Karpas-422 (cell line): ENCODE measurements around the gene SLF2. TPM values are rescaled to one million over a fixed set of nuclear protein-coding genes. Genes with fewer than 3 reads are reported as not detected.
"Not testable (repeated sequence)": the region's sequence is repeated elsewhere in the genome, so short reads cannot be mapped to it uniquely, and the experiment has no call there.

ENCODE experiments used
- DNase-seq: peaks from one replicate; pipeline ENCODE4 v3.0.0-alpha.2; 2015
- H2AFZ ChIP-seq: fragments of 200-600 bp; sonication (generic); 2 replicates; pipeline ENCODE4 v1.6.1; 2014; ENCODE audit warnings: antibody characterized with exemption, low read length, mixed read lengths
- H3K27ac ChIP-seq: fragments of 200-600 bp; sonication (generic); 2 replicates; pipeline ENCODE4 v1.5.1; 2014; ENCODE audit warnings: mild to moderate bottlenecking, low read length, moderate library complexity
- H3K27me3 ChIP-seq: fragments of 200-600 bp; sonication (generic); 2 replicates; pipeline ENCODE4 v1.6.1; 2014; ENCODE audit warnings: low read length, mixed read lengths
- H3K36me3 ChIP-seq: fragments of 200-600 bp; sonication (generic); 2 replicates; pipeline ENCODE4 v1.6.1; 2014; ENCODE audit warnings: low read length, mixed read lengths; ENCODE audit not compliant: insufficient read depth
- H3K4me1 ChIP-seq: fragments of 200-600 bp; sonication (generic); 2 replicates; pipeline ENCODE4 v1.6.1; 2014; ENCODE audit warnings: mild to moderate bottlenecking, low read length, mixed read lengths
- H3K4me2 ChIP-seq: fragments of 200-600 bp; sonication (generic); 2 replicates; pipeline ENCODE4 v1.6.1; 2014; ENCODE audit warnings: low read length, low read depth, mild to moderate bottlenecking; ENCODE audit not compliant: poor library complexity, severe bottlenecking
- H3K4me3 ChIP-seq: fragments of 200-600 bp; sonication (generic); 2 replicates; pipeline ENCODE4 v1.5.1; 2014; ENCODE audit warnings: mild to moderate bottlenecking, antibody characterized with exemption, low read length, mixed read lengths
- H3K79me2 ChIP-seq: fragments of 200-600 bp; sonication (generic); 2 replicates; pipeline ENCODE4 v1.6.1; 2014; ENCODE audit warnings: mild to moderate bottlenecking, low read length, mixed read lengths
- H3K9ac ChIP-seq: fragments of 200-600 bp; sonication (generic); 2 replicates; pipeline ENCODE4 v1.6.0; 2014; ENCODE audit warnings: low read length
- H3K9me2 ChIP-seq: fragments of 200-600 bp; sonication (generic), shearing (Covaris generic); replicated peaks from 2 replicates; pipeline ENCODE4 v1.6.0; 2014; ENCODE audit warnings: mild to moderate bottlenecking, low read length, moderate library complexity; ENCODE audit not compliant: insufficient read depth
- H3K9me3 ChIP-seq: fragments of 300-700, 200-600 bp; sonication (generic); 2 replicates; pipeline ENCODE4 v1.6.1; 2014; ENCODE audit warnings: low read length, mixed read lengths
- H4K20me1 ChIP-seq: fragments of 200-600 bp; sonication (generic); 2 replicates; pipeline ENCODE4 v1.6.1; 2014; ENCODE audit warnings: mild to moderate bottlenecking, antibody characterized with exemption, low read length, low read depth; ENCODE audit not compliant: insufficient read depth
- total RNA-seq: library from RNA; depleted of rRNA; stranded (reverse); fragments of >200 nt; shearing (Covaris generic); gene quantifications from 2 replicates; pipeline ENCODE4 v1.2.3, GENCODE V29; 2014; ENCODE audit warnings: low replicate concordance

The SLF2 gene
- total RNA-seq, 1 experiment from 2014 or later, result 52.4 TPM

GRCh38 chr10:100883312-100883821 lies 29.4 kb upstream of the SLF2 start:
- Histone ChIP-seq H4K20me1 (no peaks in the 10 kb centered on the region), H3K4me2 (no peak overlapping the region), H3K4me3 (no peak overlapping the region), H3K36me3 (no peaks in the 10 kb centered on the region), H3K9me3 (no peaks in the 10 kb centered on the region), H3K9me2 (no peaks in the 10 kb centered on the region), H2AFZ (no peak overlapping the region), H3K79me2 (no peaks in the 10 kb centered on the region), H3K4me1 (no peaks in the 10 kb centered on the region), H3K27ac (no peak overlapping the region), H3K9ac (no peak overlapping the region), H3K27me3 (no peaks in the 10 kb centered on the region)
- no peak for DNase-seq

GRCh38 chr10:100885611-100886010 lies 27.2 kb upstream of the SLF2 start:
- H3K4me2 ChIP-seq, H3K9me2 ChIP-seq, DNase-seq, H3K27ac ChIP-seq, H3K4me1 ChIP-seq, H2AFZ ChIP-seq, H4K20me1 ChIP-seq, H3K4me3 ChIP-seq, H3K36me3 ChIP-seq, H3K9ac ChIP-seq, H3K27me3 ChIP-seq, H3K9me3 ChIP-seq, H3K79me2 ChIP-seq: not testable (repeated sequence)

GRCh38 chr10:100886091-100886490 lies 26.7 kb upstream of the SLF2 start:
- Histone ChIP-seq H3K27me3 (no peaks in the 10 kb centered on the region), H2AFZ (no peak overlapping the region), H3K9me3 (no peaks in the 10 kb centered on the region), H3K79me2 (no peaks in the 10 kb centered on the region), H3K9ac (no peak overlapping the region), H3K27ac (no peak overlapping the region), H3K4me1 (no peaks in the 10 kb centered on the region; the same call in 1 of the 2 replicates), H4K20me1 (no peaks in the 10 kb centered on the region), H3K4me3 (no peak overlapping the region), H3K4me2 (no peak overlapping the region), H3K36me3 (no peaks in the 10 kb centered on the region), H3K9me2 (no peaks in the 10 kb centered on the region)
- no peak for DNase-seq

GRCh38 chr10:100886521-100886920 lies 26.2 kb upstream of the SLF2 start:
- Histone ChIP-seq H3K36me3 (no peaks in the 10 kb centered on the region), H3K79me2 (no peaks in the 10 kb centered on the region), H4K20me1 (no peaks in the 10 kb centered on the region), H2AFZ (no peak overlapping the region), H3K4me1 (no peaks in the 10 kb centered on the region; the same call in 1 of the 2 replicates), H3K27me3 (no peaks in the 10 kb centered on the region), H3K9me2 (no peaks in the 10 kb centered on the region), H3K4me3 (no peak overlapping the region), H3K9ac (no peak overlapping the region), H3K27ac (no peak overlapping the region), H3K9me3 (no peaks in the 10 kb centered on the region), H3K4me2 (no peak overlapping the region)
- DNase-seq, result no peak

- Histone ChIP-seq H3K27ac (no peak overlapping the region), H3K4me1 (no peaks in the 10 kb centered on the region; the same call in 1 of the 2 replicates), H3K4me3 (no peak overlapping the region), H3K36me3 (no peaks in the 10 kb centered on the region), H3K79me2 (no peaks in the 10 kb centered on the region), H3K9me3 (no peaks in the 10 kb centered on the region), H3K9ac (no peak overlapping the region), H3K4me2 (no peak overlapping the region), H3K9me2 (no peaks in the 10 kb centered on the region), H2AFZ (no peak overlapping the region), H4K20me1 (no peaks in the 10 kb centered on the region), H3K27me3 (no peaks in the 10 kb centered on the region)
- no peak for DNase-seq
Observed at GRCh38 chr10:100886963-100887362, 25.8 kb upstream of the SLF2 start.

- no peaks in the 10 kb centered on the region for H4K20me1 ChIP-seq
- no peak overlapping the region for H3K27ac ChIP-seq
- no peak overlapping the region for H3K9ac ChIP-seq
- no peaks in the 10 kb centered on the region; the same call in 1 of the 2 replicates for H3K4me1 ChIP-seq
- H3K4me2 ChIP-seq, result no peak overlapping the region
- H3K36me3 ChIP-seq, result no peaks in the 10 kb centered on the region
- no peak for DNase-seq
- no peaks in the 10 kb centered on the region for H3K9me2 ChIP-seq
- H3K9me3 ChIP-seq, result no peaks in the 10 kb centered on the region
- H2AFZ ChIP-seq, result no peak overlapping the region
- no peak overlapping the region for H3K4me3 ChIP-seq
- H3K79me2 ChIP-seq, result no peaks in the 10 kb centered on the region
- no peaks in the 10 kb centered on the region for H3K27me3 ChIP-seq
Observed at GRCh38 chr10:100887761-100888296, 24.9 kb upstream of the SLF2 start.

GRCh38 chr10:100888957-100889356 lies 23.8 kb upstream of the SLF2 start:
- peak; percentile 65 for DNase-seq
- no peak overlapping the region for H3K4me3 ChIP-seq
- no peaks in the 10 kb centered on the region for H3K79me2 ChIP-seq
- no peak overlapping the region for H3K9ac ChIP-seq
- no peaks in the 10 kb centered on the region for H3K9me3 ChIP-seq
- H4K20me1 ChIP-seq, result no peaks in the 10 kb centered on the region
- no peaks in the 10 kb centered on the region for H3K9me2 ChIP-seq
- no peaks in the 10 kb centered on the region for H3K36me3 ChIP-seq
- peaks cover 6% of the 10 kb centered on the region for H3K4me1 ChIP-seq
- H3K4me2 ChIP-seq, result no peak overlapping the region
- H3K27ac ChIP-seq, result no peak overlapping the region
- H3K27me3 ChIP-seq, result no peaks in the 10 kb centered on the region
- H2AFZ ChIP-seq, result no peak overlapping the region

GRCh38 chr10:100889546-100889945 lies 23.2 kb upstream of the SLF2 start:
- no peaks in the 10 kb centered on the region for H4K20me1 ChIP-seq
- H3K9me2 ChIP-seq, result no peaks in the 10 kb centered on the region
- no peaks in the 10 kb centered on the region for H3K36me3 ChIP-seq
- no peak overlapping the region for H3K27ac ChIP-seq
- DNase-seq, result no peak
- no peaks in the 10 kb centered on the region for H3K27me3 ChIP-seq
- H3K79me2 ChIP-seq, result no peaks in the 10 kb centered on the region
- no peak overlapping the region for H3K4me3 ChIP-seq
- H2AFZ ChIP-seq, result no peak overlapping the region
- H3K4me2 ChIP-seq, result no peak overlapping the region
- no peaks in the 10 kb centered on the region for H3K9me3 ChIP-seq
- no peak overlapping the region for H3K9ac ChIP-seq
- H3K4me1 ChIP-seq, result peaks cover 12% of the 10 kb centered on the region
